Endothelial cell of umbilical vein (primary cell): ENCODE results near the gene NRXN3. TPM values are rescaled to one million over a fixed set of nuclear protein-coding genes. Genes with fewer than 3 reads are reported as not detected.

Experiments used
- BruUV-seq: library from RNA; stranded (reverse); fragments of 400-500 nt; replicated peaks from 2 replicates; lab custom pipeline; 2021; lab: Mats Ljungman, UMichigan
- CTCF ChIA-PET: fragments of 300-600, 350-600 bp; sonication (Branson Sonifier 250); formaldehyde crosslinking; loops from one replicate; lab custom pipeline; 2021; ENCODE audit warnings: antibody characterized with exemption, inconsistent platforms; lab: Charles Lee
- POLR2A ChIA-PET: fragments of 300-600, 350-600 bp; sonication (Branson Sonifier 250); formaldehyde crosslinking; loops from one replicate; lab custom pipeline; 2021; ENCODE audit warnings: antibody characterized with exemption, inconsistent platforms; lab: Charles Lee
- DNase-seq: peaks from one replicate; pipeline ENCODE4 v3.0.0-alpha.2; 2011; ENCODE audit warnings: low read depth, low spot score
- FAIRE-seq: peaks from 2 replicates; lab custom pipeline; 2011; peaks lifted over from hg19 to GRCh38; lab: Jason Lieb, UNC
- H2AFZ ChIP-seq: 2 replicates; pipeline ENCODE4 v1.6.0; 2012; ENCODE audit warnings: low read depth, low read length, control low read depth, inconsistent platforms
- H3K27ac ChIP-seq: 2 replicates; pipeline ENCODE4 v1.5.1; 2011; ENCODE audit warnings: low read depth, mild to moderate bottlenecking, control low read depth, low read length, moderate library complexity; ENCODE audit not compliant: insufficient read depth
- H3K27me3 ChIP-seq, 2 experiments: 2 replicates each; pipeline versions ENCODE4 v1.6.0 to v1.6.1; 2011; ENCODE audit warnings: low read length in 2 of 2, mixed read lengths in 1 of 2; ENCODE audit not compliant: control insufficient read depth in 2 of 2, insufficient read depth in 2 of 2
- H3K36me3 ChIP-seq, 2 experiments: 2 replicates in 1 of 2; 3 replicates in 1 of 2; pipeline ENCODE4 v1.5.1; 2011; ENCODE audit warnings: low read length in 2 of 2, mild to moderate bottlenecking in 1 of 2, moderate library complexity in 1 of 2; ENCODE audit not compliant: control insufficient read depth in 2 of 2, insufficient read depth in 2 of 2; ENCODE audit errors: extremely low read depth in 1 of 2
- H3K4me1 ChIP-seq: 3 replicates; pipeline ENCODE4 v1.5.1; 2011; ENCODE audit warnings: mild to moderate bottlenecking, low read length; ENCODE audit not compliant: control insufficient read depth, insufficient read depth; ENCODE audit errors: extremely low read depth
- H3K4me2 ChIP-seq: 2 replicates; pipeline ENCODE4 v1.6.1; 2011; ENCODE audit warnings: low read length, control low read depth, mixed read lengths; ENCODE audit not compliant: insufficient read depth
- H3K4me3 ChIP-seq, 3 experiments: fragments of 200-600 bp in 1 of 3; sonication (generic), shearing (Covaris generic) in 1 of 3; replicated peaks in 1 of 3; 2 replicates each; pipeline ENCODE4 v1.5.1; 2011 to 2016; ENCODE audit warnings: control low read depth in 3 of 3, low read length in 3 of 3, mild to moderate bottlenecking in 2 of 3, inconsistent platforms in 1 of 3, low read depth in 1 of 3, moderate library complexity in 1 of 3; ENCODE audit not compliant: insufficient read depth in 1 of 3
- H3K79me2 ChIP-seq: 2 replicates; pipeline ENCODE4 v1.6.0; 2012; ENCODE audit warnings: low read length, inconsistent platforms; ENCODE audit not compliant: control insufficient read depth, insufficient read depth
- H3K9ac ChIP-seq: replicated peaks from 2 replicates; pipeline ENCODE3; 2011; ENCODE audit warnings: low read length, control low read depth; ENCODE audit not compliant: insufficient read depth; ENCODE audit errors: extremely low read depth
- H3K9me1 ChIP-seq: replicated peaks from 3 replicates; pipeline ENCODE4 v1.6.0; 2011; ENCODE audit warnings: mild to moderate bottlenecking, low read length; ENCODE audit not compliant: control insufficient read depth, insufficient read depth; ENCODE audit errors: extremely low read depth
- H3K9me3 ChIP-seq: replicated peaks from 2 replicates; pipeline ENCODE4 v1.5.1; 2012; ENCODE audit warnings: low read length, inconsistent platforms; ENCODE audit not compliant: control insufficient read depth, insufficient read depth
- H4K20me1 ChIP-seq: replicated peaks from 2 replicates; pipeline ENCODE3; 2011; ENCODE audit warnings: mild to moderate bottlenecking, low read length; ENCODE audit not compliant: control insufficient read depth, insufficient read depth; ENCODE audit errors: extremely low read depth
- EZH2 ChIP-seq: IDR thresholded peaks from 2 replicates; pipeline ENCODE4 v1.6.1; 2012; ENCODE audit warnings: borderline replicate concordance, low read depth, mild to moderate bottlenecking, moderate library complexity, low read length, inconsistent platforms; ENCODE audit not compliant: severe bottlenecking
- FOS ChIP-seq: IDR thresholded peaks from 2 replicates; pipeline ENCODE4 v1.6.1; 2011; ENCODE audit warnings: mild to moderate bottlenecking, low read length, moderate library complexity, borderline replicate concordance; ENCODE audit not compliant: insufficient read depth
- GATA2 ChIP-seq: IDR thresholded peaks from 2 replicates; pipeline ENCODE4 v1.7.0; 2011; ENCODE audit warnings: low read depth, mild to moderate bottlenecking, moderate library complexity, mixed read lengths, low read length; ENCODE audit not compliant: insufficient read length, insufficient read depth
- JUN ChIP-seq: IDR thresholded peaks from 2 replicates; pipeline ENCODE4 v1.6.1; 2011; ENCODE audit warnings: borderline replicate concordance, low read depth; ENCODE audit not compliant: insufficient read length, insufficient read depth
- MYC ChIP-seq: IDR thresholded peaks from one replicate; pipeline ENCODE4 v1.6.1; 2011; ENCODE audit warnings: mild to moderate bottlenecking, low read depth, low read length
- POLR2A ChIP-seq: IDR thresholded peaks from 2 replicates; pipeline ENCODE4 v1.6.1; 2012; ENCODE audit warnings: low read depth, mild to moderate bottlenecking, control low read depth, low read length
- POLR2AphosphoS5 ChIP-seq: IDR thresholded peaks from 2 replicates; pipeline ENCODE4 v1.6.1; 2012; ENCODE audit warnings: low read depth, mild to moderate bottlenecking, control low read depth, low read length, moderate library complexity; ENCODE audit not compliant: insufficient read depth
- dilution Hi-C: fragments of 300-500 bp; cut with MboI; formaldehyde crosslinking; loops from one replicate; pipeline ENCODE4 v1.15.0; 2019; ENCODE audit warnings: low sequenced_read_pairs; ENCODE audit not compliant: extremely low pct_ligation_motif_present
- intact Hi-C: fragments of 100-400 bp; cut with micrococcal nuclease; formaldehyde crosslinking; loops from one replicate; pipeline ENCODE4 v1.10.0; 2022
- polyA plus RNA-seq, 4 experiments: library from polyadenylated mRNA; depleted of rRNA in 3 of 4; stranded (reverse) in 3 of 4; unstranded in 1 of 4; fragments of >200 nt; gene quantifications; 2 replicates each; pipeline versions ENCODE4 v1.2.1 to v1.2.3, GENCODE V29; 2011 to 2012; ENCODE audit warnings: missing spikeins in 1 of 4
- total RNA-seq: library from RNA; stranded (reverse); gene quantifications from 2 replicates; pipeline ENCODE4 v1.2.3, GENCODE V29; 2021
- TF ChIP-seq, protein P1 (sequence below), 2 donors: IDR thresholded peaks; 1 replicate in 1 of 2; 2 replicates in 1 of 2; pipeline ENCODE4 v1.5.1; 2011; ENCODE audit warnings: low read length in 2 of 2, mild to moderate bottlenecking in 2 of 2, moderate library complexity in 2 of 2, control low read depth in 1 of 2, inconsistent platforms in 1 of 2, low read depth in 1 of 2; ENCODE audit not compliant: insufficient read depth in 1 of 2; ENCODE audit errors: extremely low read depth in 1 of 2
- TF ChIP-seq, protein P2 (sequence below): IDR thresholded peaks from 2 replicates; pipeline ENCODE4 v1.6.1; 2011; ENCODE audit not compliant: insufficient read depth, insufficient read length

Gene NRXN3
- total and polyA plus RNA-seq, 2 donors (not counting 3 experiments of a cell fraction or from before 2014, with no cell fraction given): 0.72 to 4.2 TPM

DNA sequence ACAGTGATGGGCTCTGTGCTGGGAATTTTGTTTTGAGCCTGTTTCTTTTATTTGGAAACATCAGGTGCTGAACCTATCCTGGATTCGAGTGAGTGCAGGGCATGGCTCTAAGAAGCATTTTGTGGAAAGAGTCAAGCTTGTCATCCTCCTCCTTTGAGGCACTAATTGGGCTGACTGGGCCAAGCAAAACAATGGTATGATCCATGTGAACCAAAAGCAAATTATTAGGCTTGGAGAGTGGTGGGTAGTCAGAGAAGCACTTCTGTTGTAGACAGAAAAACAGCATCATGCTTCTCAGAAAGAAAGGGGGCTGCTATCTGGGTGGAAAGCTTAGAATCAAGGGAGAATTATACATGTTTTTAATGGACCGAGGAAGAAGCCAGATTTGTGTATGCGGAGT is 1559.6 kb downstream of the NRXN3 start:
- Histone ChIP-seq H3K27me3 (no peaks in the 10 kb centered on the region), H3K9ac (no peak overlapping the region), H3K4me3 (no peak overlapping the region), H3K9me1 (no peaks in the 10 kb centered on the region), H4K20me1 (no peaks in the 10 kb centered on the region), H2AFZ (no peak overlapping the region), H3K27ac (no peak overlapping the region), H3K79me2 (no peaks in the 10 kb centered on the region), H3K4me1 (no peaks in the 10 kb centered on the region), H3K4me2 (no peak overlapping the region), H3K9me3 (no peaks in the 10 kb centered on the region), H3K36me3 (no peaks in the 10 kb centered on the region)
- POLR2A ChIA-PET: no interaction called here
- no TSS peak for BruUV-seq
- dilution Hi-C loops: no loop called here
- CTCF ChIA-PET: no interaction called here
- intact Hi-C loops: no loop called here
- FAIRE-seq (no peak), DNase-seq (no peak)
- no peak for TF ChIP-seq POLR2AphosphoS5
- TF ChIP-seq, protein P1, sequence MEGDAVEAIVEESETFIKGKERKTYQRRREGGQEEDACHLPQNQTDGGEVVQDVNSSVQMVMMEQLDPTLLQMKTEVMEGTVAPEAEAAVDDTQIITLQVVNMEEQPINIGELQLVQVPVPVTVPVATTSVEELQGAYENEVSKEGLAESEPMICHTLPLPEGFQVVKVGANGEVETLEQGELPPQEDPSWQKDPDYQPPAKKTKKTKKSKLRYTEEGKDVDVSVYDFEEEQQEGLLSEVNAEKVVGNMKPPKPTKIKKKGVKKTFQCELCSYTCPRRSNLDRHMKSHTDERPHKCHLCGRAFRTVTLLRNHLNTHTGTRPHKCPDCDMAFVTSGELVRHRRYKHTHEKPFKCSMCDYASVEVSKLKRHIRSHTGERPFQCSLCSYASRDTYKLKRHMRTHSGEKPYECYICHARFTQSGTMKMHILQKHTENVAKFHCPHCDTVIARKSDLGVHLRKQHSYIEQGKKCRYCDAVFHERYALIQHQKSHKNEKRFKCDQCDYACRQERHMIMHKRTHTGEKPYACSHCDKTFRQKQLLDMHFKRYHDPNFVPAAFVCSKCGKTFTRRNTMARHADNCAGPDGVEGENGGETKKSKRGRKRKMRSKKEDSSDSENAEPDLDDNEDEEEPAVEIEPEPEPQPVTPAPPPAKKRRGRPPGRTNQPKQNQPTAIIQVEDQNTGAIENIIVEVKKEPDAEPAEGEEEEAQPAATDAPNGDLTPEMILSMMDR (IDR thresholded peaks at IDR 0.05; ENCODE audit: extremely low read depth in 1 of 2, insufficient read depth in 1 of 2, low read depth in 1 of 2, low read length in 2 of 2): no peak
- TF ChIP-seq POLR2A: no peak
- TF ChIP-seq, protein P2, sequence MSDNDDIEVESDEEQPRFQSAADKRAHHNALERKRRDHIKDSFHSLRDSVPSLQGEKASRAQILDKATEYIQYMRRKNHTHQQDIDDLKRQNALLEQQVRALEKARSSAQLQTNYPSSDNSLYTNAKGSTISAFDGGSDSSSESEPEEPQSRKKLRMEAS: no peak
- TF ChIP-seq JUN: no peak
- no peak for TF ChIP-seq GATA2
- TF ChIP-seq EZH2: no peak
- no peak for TF ChIP-seq MYC
- TF ChIP-seq FOS: no peak
